A549 (cell line): ENCODE data around the gene KRTAP4-11.

Experiments used
- CEBPB ChIP-seq, 2 experiments: fragments of >200 bp in 1 of 2; sonication (Bioruptor Twin) in 1 of 2; formaldehyde crosslinking in 1 of 2; IDR thresholded peaks; 2 replicates each; pipeline ENCODE4 v1.6.1; 2012 to 2016
- POLR2AphosphoS2 ChIP-seq: conservative IDR thresholded peaks from 2 replicates; pipeline ENCODE4 v1.6.1; 2012; ENCODE audit warnings: low read length, improper control_type of control experiment, inconsistent platforms
- TF ChIP-seq, protein P1 (sequence below): IDR thresholded peaks from 2 replicates; pipeline ENCODE4 v1.6.1; 2012; ENCODE audit warnings: low read depth, borderline replicate concordance

- TF ChIP-seq, protein P1, sequence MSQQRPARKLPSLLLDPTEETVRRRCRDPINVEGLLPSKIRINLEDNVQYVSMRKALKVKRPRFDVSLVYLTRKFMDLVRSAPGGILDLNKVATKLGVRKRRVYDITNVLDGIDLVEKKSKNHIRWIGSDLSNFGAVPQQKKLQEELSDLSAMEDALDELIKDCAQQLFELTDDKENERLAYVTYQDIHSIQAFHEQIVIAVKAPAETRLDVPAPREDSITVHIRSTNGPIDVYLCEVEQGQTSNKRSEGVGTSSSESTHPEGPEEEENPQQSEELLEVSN = no peak
- no peak for TF ChIP-seq CEBPB (IDR thresholded peaks at IDR 0.05)
- TF ChIP-seq POLR2AphosphoS2 = no peak
These were observed 27.1 kb upstream of the KRTAP4-11 start for GRCh38 chr17:41145261-41145660.
